ENCODE measurements around the gene CABLES1.
"Not testable (repeated sequence)": the region's sequence is repeated elsewhere in the genome, so short reads cannot be mapped to it uniquely, and the experiment has no call there.

Gene CABLES1

GRCh38 chr18:23266717-23267446 is 131.6 kb downstream of the CABLES1 start:
- no peak for DNase-seq (ENCODE audit: low read depth)

GRCh38 chr18:23267447-23267776 is 132.1 kb downstream of the CABLES1 start:
- no peak for DNase-seq (ENCODE audit: low read depth)

- DNase-seq (ENCODE audit: low read depth), result no peak
Observed at GRCh38 chr18:23268641-23269040, 133.4 kb downstream of the CABLES1 start.

- DNase-seq (ENCODE audit: low read depth), result not testable (repeated sequence)
Observed at GRCh38 chr18:23269068-23269467, 133.8 kb downstream of the CABLES1 start.

GRCh38 chr18:23269928-23270327 is 134.6 kb downstream of the CABLES1 start:
- no peak for DNase-seq (ENCODE audit: low read depth)

- no peak for DNase-seq (ENCODE audit: low read depth)
Observed at GRCh38 chr18:23270986-23271680, 135.8 kb downstream of the CABLES1 start.

GRCh38 chr18:23272498-23273232 is 137.4 kb downstream of the CABLES1 start:
- DNase-seq (ENCODE audit: low read depth), result no peak

GRCh38 chr18:23273443-23273966 is 138.2 kb downstream of the CABLES1 start:
- DNase-seq (ENCODE audit: low read depth), result no peak

- no peak for DNase-seq (ENCODE audit: low read depth)
Observed at GRCh38 chr18:23274638-23275482, 139.6 kb downstream of the CABLES1 start.

- no peak for DNase-seq (ENCODE audit: low read depth)
Observed at GRCh38 chr18:23276451-23276850, 141.2 kb downstream of the CABLES1 start.

- no peak for DNase-seq (ENCODE audit: low read depth)
Observed at GRCh38 chr18:23277399-23277798, 142.1 kb downstream of the CABLES1 start.

- DNase-seq (ENCODE audit: low read depth), result no peak
Observed at GRCh38 chr18:23279931-23280330, 144.6 kb downstream of the CABLES1 start.

- no peak for DNase-seq (ENCODE audit: low read depth)
Observed at GRCh38 chr18:23280844-23281243, 145.6 kb downstream of the CABLES1 start.

- no peak for DNase-seq (ENCODE audit: low read depth)
Observed at GRCh38 chr18:23281626-23282436, 146.5 kb downstream of the CABLES1 start.

GRCh38 chr18:23282437-23282781 is 147.1 kb downstream of the CABLES1 start:
- no peak for DNase-seq (ENCODE audit: low read depth)

- DNase-seq (ENCODE audit: low read depth), result peak; percentile 23
Observed at GRCh38 chr18:23283916-23284430, 148.7 kb downstream of the CABLES1 start.

- DNase-seq (ENCODE audit: low read depth), result no peak
Observed at GRCh38 chr18:23284629-23285028, 149.3 kb downstream of the CABLES1 start.

- DNase-seq (ENCODE audit: low read depth), result not testable (repeated sequence)
Observed at GRCh38 chr18:23285581-23285980, 150.3 kb downstream of the CABLES1 start.

- no peak for DNase-seq (ENCODE audit: low read depth)
Observed at GRCh38 chr18:23291456-23292205, 156.3 kb downstream of the CABLES1 start.

GRCh38 chr18:23300231-23300805 is 165.0 kb downstream of the CABLES1 start:
- no peak for DNase-seq (ENCODE audit: low read depth)
